Sigmoid colon (tissue), 7 donors: ENCODE results near the gene EPDR1. TPM values are rescaled to one million over a fixed set of nuclear protein-coding genes. Genes with fewer than 3 reads are reported as not detected.

Experiments
- DNase-seq: peaks from one replicate; pipeline ENCODE4 v3.0.0-alpha.2; 2019
- H3K27ac ChIP-seq, 4 donors: fragments of 200-600 bp; sonication (generic); one replicate each; pipeline ENCODE4 v1.5.1; 2016 to 2019; ENCODE audit warnings: mild to moderate bottlenecking in 1 of 4
- H3K27me3 ChIP-seq, 3 donors: fragments of 200-600 bp; sonication (generic); one replicate each; pipeline ENCODE4 v1.5.1; 2019; ENCODE audit warnings: mild to moderate bottlenecking in 1 of 3
- H3K36me3 ChIP-seq, 4 donors: fragments of 200-600 bp; sonication (generic); one replicate each; pipeline ENCODE4 v1.5.1; 2016 to 2019
- H3K4me1 ChIP-seq, 4 donors: fragments of 200-600 bp; sonication (generic); one replicate each; pipeline ENCODE4 v1.5.1; 2017 to 2019
- H3K4me3 ChIP-seq, 4 donors: fragments of 200-600 bp; sonication (generic); one replicate each; pipeline ENCODE4 v1.5.1; 2017 to 2019; ENCODE audit warnings: mild to moderate bottlenecking in 2 of 4, moderate library complexity in 1 of 4
- H3K9me3 ChIP-seq, 4 donors: fragments of 200-600 bp in 3 of 4; sonication (generic) in 3 of 4; one replicate each; pipeline versions ENCODE4 v1.5.1 to v1.6.1; 2013 to 2019
- EP300 ChIP-seq, 4 donors: sonication (generic); formaldehyde crosslinking; IDR thresholded peaks; one replicate each; pipeline ENCODE4 v1.6.1; 2017; ENCODE audit warnings: antibody characterized with exemption in 4 of 4
- POLR2A ChIP-seq, 2 donors: fragments of 450-650 bp; IDR thresholded peaks; one replicate each; pipeline ENCODE4 v1.6.1; 2016; ENCODE audit warnings: antibody characterized with exemption in 2 of 2, mild to moderate bottlenecking in 2 of 2, moderate library complexity in 2 of 2
- POLR2AphosphoS5 ChIP-seq, 4 donors: sonication (generic); formaldehyde crosslinking; IDR thresholded peaks; one replicate each; pipeline ENCODE4 v1.6.1; 2017; ENCODE audit warnings: antibody characterized with exemption in 4 of 4
- WGBS, 2 donors: extraction: QIAGEN DNeasy Blood & Tissue Kit; methylation state at CpG; one replicate each; pipeline ENCODE4 v1.1.7; 2013; 5-methylcytosine and 5-hydroxymethylcytosine counted together
- intact Hi-C: fragments of 100-400 bp; cut with DNase I; formaldehyde crosslinking; loops from one replicate; pipeline ENCODE4 v1.15.1; 2023
- polyA plus RNA-seq, 3 donors: library from polyadenylated mRNA; stranded (reverse); fragments of 200-250 nt; gene quantifications; one replicate each; pipeline ENCODE4 v1.2.3, GENCODE V29; 2013
- total RNA-seq, 4 donors: library from RNA; depleted of rRNA; stranded (reverse); fragments of >200 nt; gene quantifications; one replicate each; pipeline ENCODE4 v1.1.0, GENCODE V29; 2016
- TF ChIP-seq, protein P1 (sequence below), 4 experiments: fragments of 450-650 bp in 3 of 4; fragments of 200-600 bp in 1 of 4; IDR thresholded peaks; one replicate each; pipeline ENCODE4 v1.5.1; 2016 to 2019; ENCODE audit warnings: antibody characterized with exemption in 4 of 4, mild to moderate bottlenecking in 3 of 4, moderate library complexity in 2 of 4
- donor health status: healthy with polysubstance abuse.
- donor health status: Bipolar disorder and iron deficiency.
- donor health status: healthy.

Gene EPDR1
- total and polyA plus RNA-seq, 7 donors: 4.2 to 20.9 (median 9.2) TPM

- H3K36me3 ChIP-seq: no peaks in the 10 kb centered on the region
- no peak for TF ChIP-seq EP300 (IDR thresholded peaks at IDR 0.05)
- TF ChIP-seq, protein P1, sequence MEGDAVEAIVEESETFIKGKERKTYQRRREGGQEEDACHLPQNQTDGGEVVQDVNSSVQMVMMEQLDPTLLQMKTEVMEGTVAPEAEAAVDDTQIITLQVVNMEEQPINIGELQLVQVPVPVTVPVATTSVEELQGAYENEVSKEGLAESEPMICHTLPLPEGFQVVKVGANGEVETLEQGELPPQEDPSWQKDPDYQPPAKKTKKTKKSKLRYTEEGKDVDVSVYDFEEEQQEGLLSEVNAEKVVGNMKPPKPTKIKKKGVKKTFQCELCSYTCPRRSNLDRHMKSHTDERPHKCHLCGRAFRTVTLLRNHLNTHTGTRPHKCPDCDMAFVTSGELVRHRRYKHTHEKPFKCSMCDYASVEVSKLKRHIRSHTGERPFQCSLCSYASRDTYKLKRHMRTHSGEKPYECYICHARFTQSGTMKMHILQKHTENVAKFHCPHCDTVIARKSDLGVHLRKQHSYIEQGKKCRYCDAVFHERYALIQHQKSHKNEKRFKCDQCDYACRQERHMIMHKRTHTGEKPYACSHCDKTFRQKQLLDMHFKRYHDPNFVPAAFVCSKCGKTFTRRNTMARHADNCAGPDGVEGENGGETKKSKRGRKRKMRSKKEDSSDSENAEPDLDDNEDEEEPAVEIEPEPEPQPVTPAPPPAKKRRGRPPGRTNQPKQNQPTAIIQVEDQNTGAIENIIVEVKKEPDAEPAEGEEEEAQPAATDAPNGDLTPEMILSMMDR (IDR thresholded peaks at IDR 0.05): no peak
- no peak for TF ChIP-seq POLR2A (IDR thresholded peaks at IDR 0.05)
- no peak for TF ChIP-seq POLR2AphosphoS5 (IDR thresholded peaks at IDR 0.05)
- DNase-seq: no peak
- no peak overlapping the region for H3K27ac ChIP-seq
- no peaks in the 10 kb centered on the region for H3K9me3 ChIP-seq
- no peaks in the 10 kb centered on the region for H3K4me1 ChIP-seq
- H3K4me3 ChIP-seq: no peak overlapping the region
- H3K27me3 ChIP-seq: no peaks in the 10 kb centered on the region
- intact Hi-C loops: no loop called here
- 27 to 71% methylated on average over 7 of the region's 7 CpGs for WGBS, 2 donors
Measured at GRCh38 chr7:37988721-37989650, 68.5 kb downstream of the EPDR1 start.

GRCh38 chr7:37990337-37990736 is 69.9 kb downstream of the EPDR1 start:
- DNase-seq: no peak
- H3K27me3 ChIP-seq: no peaks in the 10 kb centered on the region
- intact Hi-C loops: no loop called here
- TF ChIP-seq, protein P1 (IDR thresholded peaks at IDR 0.05): no peak
- no peak for TF ChIP-seq POLR2AphosphoS5 (IDR thresholded peaks at IDR 0.05)
- no peak for TF ChIP-seq EP300 (IDR thresholded peaks at IDR 0.05)
- no peak for TF ChIP-seq POLR2A (IDR thresholded peaks at IDR 0.05)
- 77 to 86% methylated on average over 3 of the region's 3 CpGs for WGBS, 2 donors
- H3K27ac ChIP-seq: no peak overlapping the region
- no peaks in the 10 kb centered on the region for H3K4me1 ChIP-seq
- H3K9me3 ChIP-seq: peaks cover 0 to 2% (median 0%) of the 10 kb centered on the region in 4 donors
- no peak overlapping the region for H3K4me3 ChIP-seq
- H3K36me3 ChIP-seq: no peaks in the 10 kb centered on the region

GRCh38 chr7:37993060-37993501 is 72.6 kb downstream of the EPDR1 start:
- Histone ChIP-seq H3K27me3 (no peaks in the 10 kb centered on the region), H3K36me3 (no peaks in the 10 kb centered on the region), H3K9me3 (peaks cover 0 to 2% (median 0%) of the 10 kb centered on the region in 4 donors), H3K27ac (no peak overlapping the region), H3K4me1 (no peaks in the 10 kb centered on the region), H3K4me3 (no peak overlapping the region)
- DNase-seq: no peak
- TF ChIP-seq POLR2AphosphoS5 (IDR thresholded peaks at IDR 0.05): no peak
- no peak for TF ChIP-seq EP300 (IDR thresholded peaks at IDR 0.05)
- TF ChIP-seq POLR2A (IDR thresholded peaks at IDR 0.05): no peak
- TF ChIP-seq, protein P1 (IDR thresholded peaks at IDR 0.05): no peak
- intact Hi-C loops: loop anchor here (2.0 kb wide), 1 partner anchor 24 kb away; no protein-coding TSS in a partner anchor
- 76% methylated on average over 2 of the region's 2 CpGs for WGBS, 2 donors

DNA sequence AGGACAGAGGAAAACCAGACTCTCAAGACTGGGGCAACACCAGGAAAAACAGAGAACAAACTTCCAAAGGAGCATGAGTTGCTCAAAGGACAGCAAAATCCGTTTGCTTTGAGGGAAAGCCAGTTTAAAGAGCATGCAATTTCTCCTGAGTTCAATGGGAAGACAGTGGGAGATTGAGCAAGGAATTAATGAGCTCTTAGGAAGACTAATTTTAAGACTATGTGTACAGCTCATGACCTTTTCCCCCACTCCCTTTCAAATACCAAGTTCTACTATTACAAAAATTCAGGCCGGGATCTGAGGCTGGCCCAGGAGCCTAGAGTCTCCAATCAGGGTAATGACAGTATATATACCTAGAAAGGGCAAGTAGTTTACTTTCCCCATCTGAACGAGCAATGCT is 79.2 kb downstream of the EPDR1 start:
- intact Hi-C loops: no loop called here
- peaks cover 0 to 16% (median 11%) of the 10 kb centered on the region in 4 donors for H3K4me1 ChIP-seq
- no peak for TF ChIP-seq POLR2AphosphoS5 (IDR thresholded peaks at IDR 0.05)
- TF ChIP-seq POLR2A (IDR thresholded peaks at IDR 0.05): no peak
- TF ChIP-seq EP300 (IDR thresholded peaks at IDR 0.05): no peak
- TF ChIP-seq, protein P1 (IDR thresholded peaks at IDR 0.05): no peak
- no peaks in the 10 kb centered on the region for H3K36me3 ChIP-seq
- 73 to 75% methylated on average over 3 of the region's 3 CpGs for WGBS, 2 donors
- H3K27ac ChIP-seq: peak overlapping the region in 3 of 4 donors; percentile 13 to 30 (median 24)
- no peaks in the 10 kb centered on the region for H3K27me3 ChIP-seq
- DNase-seq: no peak
- no peak overlapping the region for H3K4me3 ChIP-seq
- H3K9me3 ChIP-seq: no peaks in the 10 kb centered on the region
